HG02870 (cell line): Measurements from ENCODE around the gene KLHL36.
"Not testable (repeated sequence)": the region's sequence is repeated elsewhere in the genome, so short reads cannot be mapped to it uniquely, and the experiment has no call there.

ENCODE experiments used
- ATAC-seq: cut with Tn5 transposase; IDR thresholded peaks from one replicate; pipeline ENCODE4 v1.9.1; 2021; ENCODE audit warnings: mild to moderate bottlenecking, moderate library complexity; ENCODE audit not compliant: unreplicated experiment

The KLHL36 gene

DNA sequence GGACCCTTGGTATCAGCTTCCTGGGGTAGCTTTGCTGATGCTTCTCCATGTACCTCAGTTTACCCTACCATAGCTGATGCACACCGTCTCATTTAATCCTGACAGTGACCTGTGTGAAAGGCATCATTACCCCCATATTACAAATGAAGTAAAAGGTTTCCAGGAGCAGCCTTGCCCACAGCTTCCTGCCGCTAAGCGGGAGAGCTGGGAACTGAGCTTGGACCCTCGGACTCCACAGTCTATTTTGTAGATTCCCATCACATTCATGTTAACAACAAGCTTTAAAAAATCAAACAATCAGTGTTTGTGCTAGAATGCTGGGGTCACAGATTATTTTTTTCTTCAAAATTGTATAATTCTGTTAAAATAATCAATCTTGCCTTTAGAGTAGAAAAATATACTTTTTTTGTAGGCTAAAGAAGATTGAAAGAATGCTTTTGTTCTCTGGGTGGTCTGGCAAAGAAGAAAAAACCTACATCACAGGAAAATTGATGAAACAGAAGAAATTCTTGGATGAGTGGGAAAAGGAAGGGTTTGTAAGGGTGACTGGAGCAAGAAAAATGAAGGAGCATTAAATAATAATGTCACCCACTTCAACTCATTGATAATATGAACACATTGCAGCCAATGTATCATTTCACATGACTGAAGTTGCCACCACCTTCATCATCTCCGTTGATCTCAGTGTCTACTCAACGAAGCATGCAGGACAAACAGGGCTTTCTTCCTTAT is 41.9 kb downstream of the KLHL36 start:
- ATAC-seq, result no peak

DNA sequence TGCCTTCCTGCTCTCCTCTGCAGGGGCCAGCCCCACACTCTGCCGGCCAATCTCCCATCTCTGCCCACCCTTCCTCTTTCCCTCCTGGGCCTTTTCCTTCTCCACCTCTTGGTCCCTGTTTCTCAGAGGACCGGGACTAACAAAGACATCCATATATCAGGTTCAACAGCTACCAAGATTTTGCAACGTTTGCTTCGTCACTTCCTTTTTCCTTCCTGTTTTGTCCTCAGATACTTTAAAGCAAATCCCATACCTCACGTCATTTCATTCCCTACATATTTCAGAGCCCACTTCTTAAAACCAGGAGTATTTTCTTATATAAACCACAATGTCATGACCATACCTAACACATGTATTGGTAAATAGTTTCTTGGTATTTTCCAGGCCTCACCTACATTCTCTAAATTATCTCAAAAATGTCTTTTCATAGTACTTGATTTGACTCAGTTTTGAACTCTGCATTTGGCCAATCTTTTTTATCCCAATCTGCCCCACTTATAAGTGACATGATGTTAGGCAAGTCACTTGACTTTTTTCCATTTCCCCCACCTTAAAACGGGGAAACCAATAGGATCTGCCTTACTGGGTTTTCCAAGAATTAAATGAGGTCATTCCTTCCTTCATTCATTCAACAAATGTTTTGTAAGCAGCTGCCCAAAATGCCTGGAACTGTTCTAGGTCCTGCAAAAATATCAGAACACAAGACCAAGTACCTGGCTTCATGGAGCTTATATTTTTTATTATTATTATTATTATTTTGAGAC is 44.3 kb downstream of the KLHL36 start:
- ATAC-seq, result no peak

DNA sequence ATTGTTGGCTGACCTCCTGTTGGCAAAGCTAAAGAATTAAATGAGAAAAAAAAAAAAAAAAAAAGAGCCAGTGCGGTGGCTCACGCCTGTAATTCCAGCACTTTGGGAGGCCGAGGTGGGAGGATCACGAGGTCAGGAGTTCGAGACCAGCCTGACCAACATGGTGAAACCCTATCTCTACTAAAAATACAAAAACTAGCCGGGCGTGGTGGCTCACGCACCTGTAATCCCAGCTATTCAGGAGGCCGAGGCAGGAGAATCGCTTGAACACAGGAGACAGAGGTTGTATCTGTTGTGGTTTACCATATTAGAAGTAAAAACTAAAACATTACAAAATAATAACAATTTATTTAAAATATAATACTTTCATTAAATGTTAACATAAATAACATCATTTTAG is 45.6 kb downstream of the KLHL36 start:
- not testable (repeated sequence) for ATAC-seq

DNA sequence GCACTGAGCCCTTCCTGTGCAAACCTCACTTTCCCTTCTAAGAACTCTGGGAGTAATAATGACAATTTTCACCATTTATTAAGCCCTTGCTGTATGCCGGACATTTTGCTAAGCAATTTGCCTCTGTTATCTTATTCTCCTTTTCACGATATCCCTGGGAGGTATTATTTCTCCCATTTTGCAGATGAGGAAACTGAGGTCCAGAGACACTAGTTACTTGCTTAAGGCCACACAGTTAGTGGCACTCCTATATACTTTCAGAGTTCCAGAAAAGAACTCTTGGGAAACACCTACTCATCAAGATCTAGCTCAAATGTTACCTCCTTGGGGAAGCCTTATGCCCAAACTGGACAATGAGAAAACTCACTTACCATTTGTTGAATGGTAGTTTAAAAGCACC is 46.7 kb downstream of the KLHL36 start:
- ATAC-seq, result no peak

DNA sequence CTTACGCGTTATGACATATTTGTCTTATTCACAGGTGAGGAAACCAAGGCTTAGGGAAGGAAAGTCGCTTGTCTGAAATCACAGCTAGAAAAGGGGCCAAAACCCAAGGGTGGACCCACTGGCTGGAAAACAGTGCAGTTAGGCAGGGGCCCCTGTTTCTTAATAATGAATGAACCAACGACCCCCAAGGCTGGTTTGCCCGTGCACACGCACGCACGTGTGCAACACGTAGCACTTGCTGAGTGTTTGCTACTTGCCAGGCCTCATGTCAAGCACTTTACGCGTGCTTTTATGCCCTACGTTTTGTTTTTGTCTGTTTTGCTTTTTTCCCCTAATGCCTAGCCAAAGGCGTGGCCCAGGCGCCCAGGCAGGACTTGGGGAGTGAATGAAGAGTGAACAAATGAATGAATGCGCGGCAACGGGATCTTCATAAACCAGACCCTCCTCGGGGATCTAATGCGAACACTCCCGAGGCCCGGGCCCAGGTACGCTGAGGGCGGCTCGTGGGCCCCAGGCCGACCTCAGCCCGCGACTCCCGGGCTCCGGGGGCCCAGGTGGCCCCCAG is 50.9 kb downstream of the KLHL36 start:
- ATAC-seq, result no peak

DNA sequence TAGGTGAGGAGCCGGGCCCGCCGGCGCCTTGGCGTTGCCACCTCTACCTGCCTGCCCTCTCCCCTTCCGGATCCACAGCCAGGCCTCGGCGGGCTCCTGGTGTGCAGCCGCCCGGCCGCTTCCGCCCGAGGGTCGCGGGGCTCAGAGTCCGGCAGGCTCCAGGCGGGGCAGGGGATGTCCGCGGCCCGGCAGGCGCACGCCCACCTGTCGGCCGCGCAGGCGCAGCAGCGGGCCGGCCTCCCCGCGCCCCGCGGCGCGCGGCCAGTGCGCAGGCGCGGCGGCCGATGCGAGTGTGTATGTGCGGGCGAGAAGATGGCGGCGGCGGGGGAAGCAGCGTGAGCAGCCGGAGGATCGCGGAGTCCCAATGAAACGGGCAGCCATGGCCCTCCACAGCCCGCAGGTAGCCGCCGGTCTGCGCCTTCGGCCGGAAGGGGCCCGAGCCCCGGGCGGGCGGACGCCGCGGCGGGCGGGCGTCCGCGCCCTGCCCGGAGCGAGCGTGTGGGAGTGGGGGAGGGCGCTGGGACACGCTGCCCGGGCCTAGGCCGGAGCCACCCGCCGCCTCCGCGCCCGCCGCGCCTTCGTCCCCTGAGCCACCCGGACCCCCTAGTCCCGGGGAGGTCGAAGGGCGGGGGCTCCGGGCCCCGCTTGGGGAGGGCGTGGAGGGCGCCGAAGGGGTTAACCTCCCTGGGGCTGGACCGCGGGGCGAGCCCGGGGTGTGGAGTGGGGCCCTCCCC is 51.6 kb downstream of the KLHL36 start, which contains the start of gene USP10:
Gene USP10, plus strand, starts transcription at position 289 of the 734 bp plus-strand sequence. Its CDS starts 91 bp downstream, at position 380.
- peak; percentile 78 for ATAC-seq

DNA sequence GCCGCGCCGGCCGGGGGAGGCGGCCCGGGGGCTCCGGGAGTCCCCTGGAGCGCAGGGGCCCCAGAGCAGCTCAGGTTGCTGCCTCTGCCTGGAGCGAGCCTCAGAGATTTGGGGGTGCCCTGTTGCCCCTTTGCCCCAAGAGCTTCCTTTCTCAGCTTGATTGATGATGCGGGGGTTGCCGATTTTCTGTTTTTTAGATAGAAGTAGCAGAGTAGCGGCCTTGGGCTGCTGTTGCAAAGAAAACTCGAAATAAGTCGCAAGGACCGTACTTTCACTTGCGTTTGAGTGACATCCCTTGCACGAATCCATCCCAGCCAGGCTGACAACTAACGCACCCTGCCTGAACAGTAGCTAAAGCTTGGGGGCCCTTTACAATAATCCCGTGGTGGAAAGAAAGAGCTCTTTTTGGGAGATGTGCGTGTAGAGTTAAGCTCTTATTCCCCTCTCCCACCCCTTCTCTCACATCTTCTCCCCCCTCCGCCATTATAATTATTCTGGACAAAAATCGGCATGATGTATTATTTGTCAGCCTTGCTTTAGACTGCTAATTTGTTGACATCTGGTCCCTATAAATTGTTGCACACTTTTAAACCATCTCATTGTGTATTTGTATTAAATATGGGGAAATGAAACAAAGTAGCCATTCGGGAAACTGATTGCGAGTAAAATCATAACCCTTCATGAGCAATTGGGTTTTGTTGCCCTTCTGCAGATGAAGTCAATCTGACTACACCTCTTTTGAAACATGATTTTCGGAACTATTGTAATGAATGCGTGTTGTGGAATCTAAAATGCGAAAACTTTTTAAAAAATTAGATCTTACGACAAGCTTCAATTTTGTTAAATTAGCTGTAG is 52.4 kb downstream of the KLHL36 start:
- peak; percentile 17 for ATAC-seq

DNA sequence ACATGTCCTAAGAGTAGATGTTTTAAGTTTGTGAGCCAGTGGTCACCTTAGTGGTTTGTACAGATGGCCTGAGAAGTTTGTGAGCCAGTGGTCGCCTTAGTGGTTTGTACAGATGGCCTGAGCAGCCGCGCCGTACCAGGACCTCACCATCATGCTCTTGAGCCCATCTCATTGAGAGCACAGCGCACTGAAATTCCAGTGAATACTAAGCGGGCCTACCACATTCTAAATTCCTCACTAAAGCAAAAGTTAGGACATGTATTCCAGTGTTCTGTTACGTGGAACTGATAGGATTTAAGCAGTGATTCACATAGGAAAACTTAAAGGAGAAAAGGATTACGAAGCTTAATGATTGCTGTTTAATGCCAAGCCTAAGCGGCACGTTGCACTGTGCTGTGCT is 55.4 kb downstream of the KLHL36 start:
- no peak for ATAC-seq

DNA sequence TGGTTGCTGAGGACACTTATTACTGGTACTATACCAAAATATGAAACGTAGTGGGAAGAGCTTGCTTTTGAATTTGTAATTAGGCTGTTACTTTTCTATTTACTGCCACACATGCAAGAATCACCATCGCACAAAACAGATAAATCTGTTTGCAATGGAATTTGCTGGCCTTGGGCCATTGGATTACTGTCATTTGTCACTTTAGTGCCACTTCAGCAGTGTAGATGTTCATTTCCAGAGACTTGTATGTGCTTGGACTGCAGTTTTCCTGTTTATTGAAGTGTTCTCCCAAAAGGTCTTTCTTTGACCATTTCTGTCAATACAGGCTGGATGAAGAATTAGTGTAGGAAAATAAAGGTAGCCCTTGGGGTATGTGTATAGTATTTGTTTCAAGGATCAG is 55.9 kb downstream of the KLHL36 start:
- no peak for ATAC-seq

DNA sequence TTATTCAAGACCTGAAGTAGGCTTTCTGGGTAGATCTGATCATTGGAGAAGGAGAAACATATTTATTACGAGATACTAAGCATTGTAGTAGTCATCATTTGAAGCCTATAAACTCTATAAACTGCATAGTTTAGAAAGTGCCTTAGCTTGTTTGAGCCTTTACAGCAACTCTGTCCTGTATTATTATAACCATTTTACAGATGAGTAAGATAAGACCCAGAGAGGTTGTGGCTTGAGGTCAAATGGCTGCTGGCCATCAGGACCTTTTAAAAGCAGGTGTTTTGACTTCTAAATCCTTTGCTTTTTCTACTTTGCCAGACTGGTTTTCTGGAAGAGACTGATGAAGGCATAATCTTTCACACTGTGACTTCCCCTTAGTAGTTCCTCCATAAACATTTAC is 58.5 kb downstream of the KLHL36 start:
- ATAC-seq, result no peak

DNA sequence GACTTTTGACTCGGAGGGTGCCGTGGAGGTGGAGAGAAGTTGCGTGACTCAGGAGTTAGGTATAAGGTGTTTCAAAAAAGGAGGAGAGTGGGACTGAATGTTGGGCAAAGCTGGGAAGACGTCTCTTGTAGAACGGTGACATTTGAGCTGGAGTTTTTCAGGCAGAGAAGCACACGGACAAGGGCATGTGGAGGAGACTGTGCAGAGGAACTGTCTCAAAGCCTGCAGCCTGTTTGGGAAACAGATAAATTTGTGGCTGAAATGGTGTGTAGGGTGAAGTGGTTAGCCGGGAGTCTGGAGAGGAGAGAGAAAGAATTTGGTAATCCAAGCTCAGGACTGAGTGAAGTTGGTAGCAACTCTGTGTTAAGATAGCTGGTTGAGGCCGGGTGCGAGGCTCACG is 61.3 kb downstream of the KLHL36 start:
- ATAC-seq, result no peak

DNA sequence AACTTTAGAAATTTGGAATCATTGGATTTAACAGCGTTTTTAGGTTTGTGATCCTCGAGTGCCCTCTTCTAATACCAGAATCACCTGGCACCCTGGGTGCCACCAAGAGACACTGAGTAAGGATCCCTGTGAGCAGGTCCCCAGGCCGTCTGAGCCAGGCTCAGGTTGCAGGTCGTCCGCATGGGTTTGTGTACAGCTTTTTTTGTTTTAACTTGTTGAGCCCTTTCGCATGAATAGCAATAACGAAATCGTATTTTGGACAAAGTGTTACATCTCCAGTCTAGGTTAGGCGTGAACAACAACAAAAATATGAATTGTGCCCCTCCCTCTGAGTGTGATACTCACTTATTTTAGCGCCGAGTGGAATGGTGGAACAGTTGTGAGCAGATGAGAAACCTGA is 62.4 kb downstream of the KLHL36 start:
- ATAC-seq, result no peak
